Thoracic aorta (tissue), 2 donors: Measurements from ENCODE around the gene GDI1. TPM values are rescaled to one million over a fixed set of nuclear protein-coding genes. Genes with fewer than 3 reads are reported as not detected.

Experiments
- ATAC-seq: fragments of 150-250 bp; one replicate; pipeline ENCODE4 v1.8.0; 2017; ENCODE audit warnings: low read depth; ENCODE audit not compliant: insufficient number of reproducible peaks, low FRiP score
- DNase-seq: peaks from one replicate; pipeline ENCODE4 v3.0.0-alpha.2; 2020; ENCODE audit warnings: low spot score
- H3K27ac ChIP-seq, 2 donors: fragments of 200-600 bp; sonication (generic); 1 replicate in 1 of 2; 2 replicates in 1 of 2; pipeline ENCODE4 v1.5.1; 2016; ENCODE audit warnings: mild to moderate bottlenecking in 2 of 2, moderate library complexity in 2 of 2
- H3K27me3 ChIP-seq: fragments of 200-600 bp; sonication (generic); replicated peaks from 2 replicates; pipeline ENCODE4 v1.6.0; 2016; ENCODE audit warnings: mild to moderate bottlenecking; ENCODE audit not compliant: insufficient read depth
- H3K36me3 ChIP-seq: fragments of 200-600 bp; sonication (generic); one replicate; pipeline ENCODE4 v1.5.1; 2016
- H3K4me1 ChIP-seq, 2 donors: fragments of 200-600 bp; sonication (generic); 1 replicate in 1 of 2; 2 replicates in 1 of 2; pipeline versions ENCODE4 v1.5.1 to v1.6.0; 2016; ENCODE audit warnings: low read depth in 2 of 2, mild to moderate bottlenecking in 1 of 2; ENCODE audit not compliant: control insufficient read depth in 1 of 2
- H3K4me3 ChIP-seq: fragments of 200-600 bp; sonication (generic); 2 replicates; pipeline ENCODE4 v1.5.1; 2016; ENCODE audit warnings: mild to moderate bottlenecking
- H3K9me3 ChIP-seq: fragments of 200-600 bp; sonication (generic); 2 replicates; pipeline ENCODE4 v1.5.1; 2016
- CTCF ChIP-seq: fragments of 200-600 bp; sonication (generic); IDR thresholded peaks from one replicate; pipeline ENCODE4 v1.5.1; 2019; ENCODE audit warnings: antibody characterized with exemption
- total RNA-seq, 2 donors: library from RNA; depleted of rRNA; stranded (reverse); fragments of >200 nt; gene quantifications; one replicate each; pipeline versions ENCODE4 v1.1.0 to v1.2.3, GENCODE V29; 2016

GDI1 gene
- total RNA-seq, 2 donors from 2014 or later, result 99.4 to 151 TPM

- TF ChIP-seq CTCF, result no peak
- Histone ChIP-seq H3K27ac (peak overlapping the region; percentile 66 to 77), H3K4me1 (peaks cover 6 to 30% of the 10 kb centered on the region in 2 donors), H3K36me3 (peaks cover 3% of the 10 kb centered on the region), H3K4me3 (peak overlapping the region; percentile 70), H3K27me3 (no peaks in the 10 kb centered on the region), H3K9me3 (no peaks in the 10 kb centered on the region)
- ATAC-seq, result no peak
- no peak for DNase-seq
Observed at GRCh38 chrX:154443479-154443910, 6.5 kb downstream of the GDI1 start.

DNA sequence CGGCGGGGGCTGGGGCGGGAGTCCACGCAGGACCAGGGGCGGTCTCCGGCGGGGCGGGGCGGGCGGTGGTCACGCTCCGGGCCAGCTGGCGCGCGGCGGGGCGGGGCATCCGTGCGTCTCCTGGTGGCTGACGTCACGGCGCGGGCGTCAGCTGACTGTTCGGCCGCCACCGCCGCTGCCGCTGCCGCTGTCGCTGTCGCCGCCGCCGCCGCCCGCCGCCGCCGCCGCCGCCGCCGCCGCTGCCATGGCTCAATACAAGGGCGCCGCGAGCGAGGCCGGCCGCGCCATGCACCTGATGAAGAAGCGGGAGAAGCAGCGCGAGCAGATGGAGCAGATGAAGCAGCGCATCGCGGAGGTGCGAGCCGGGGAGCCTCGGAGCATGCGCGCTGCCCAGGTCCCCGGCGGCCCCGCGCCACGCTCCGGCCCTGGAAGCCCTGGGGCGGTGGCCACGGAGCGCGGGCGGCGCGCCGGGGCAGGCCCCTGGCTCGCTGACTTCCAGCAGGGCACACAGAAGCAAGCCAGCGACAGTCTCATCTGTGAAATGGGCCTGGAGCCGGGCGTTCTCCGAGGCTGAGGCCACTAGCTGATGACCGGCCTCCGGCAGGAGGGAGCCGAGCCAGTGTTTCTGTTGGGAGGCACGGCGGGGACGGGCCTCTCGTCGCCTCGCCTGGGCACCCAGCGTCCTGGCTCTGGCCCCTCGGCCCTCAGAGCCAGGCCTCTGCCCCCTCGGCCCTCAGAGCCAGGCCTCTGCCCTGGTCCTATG, 7.2 kb downstream of the GDI1 start, which contains the start of gene FAM50A:
Gene FAM50A (plus strand): TSS at position 150 of the 763 bp plus-strand sequence. CDS start 95 bp downstream, at position 245.
- DNase-seq (no peak), ATAC-seq (no peak)
- Histone ChIP-seq H3K4me3 (peak within 1 kb of the TSS; percentile 78), H3K4me1 (peaks cover 6 to 23% of the 10 kb centered on the region in 2 donors), H3K27ac (peak within 1 kb of the TSS; percentile 66 to 77), H3K9me3 (no peaks in the 10 kb centered on the region), H3K27me3 (no peaks in the 10 kb centered on the region), H3K36me3 (peaks cover 8% of the 10 kb centered on the region)
- no peak for TF ChIP-seq CTCF

GRCh38 chrX:154444755-154445246, 7.8 kb downstream of the GDI1 start:
- TF ChIP-seq CTCF, result no peak
- H3K9me3 ChIP-seq, result no peaks in the 10 kb centered on the region
- peak overlapping the region; percentile 38 to 71 for H3K27ac ChIP-seq
- H3K4me3 ChIP-seq, result peak overlapping the region; percentile 78
- ATAC-seq (no peak), DNase-seq (no peak)
- peaks cover 10% of the 10 kb centered on the region for H3K36me3 ChIP-seq
- H3K27me3 ChIP-seq, result no peaks in the 10 kb centered on the region
- peaks cover 6 to 22% of the 10 kb centered on the region in 2 donors for H3K4me1 ChIP-seq

DNA sequence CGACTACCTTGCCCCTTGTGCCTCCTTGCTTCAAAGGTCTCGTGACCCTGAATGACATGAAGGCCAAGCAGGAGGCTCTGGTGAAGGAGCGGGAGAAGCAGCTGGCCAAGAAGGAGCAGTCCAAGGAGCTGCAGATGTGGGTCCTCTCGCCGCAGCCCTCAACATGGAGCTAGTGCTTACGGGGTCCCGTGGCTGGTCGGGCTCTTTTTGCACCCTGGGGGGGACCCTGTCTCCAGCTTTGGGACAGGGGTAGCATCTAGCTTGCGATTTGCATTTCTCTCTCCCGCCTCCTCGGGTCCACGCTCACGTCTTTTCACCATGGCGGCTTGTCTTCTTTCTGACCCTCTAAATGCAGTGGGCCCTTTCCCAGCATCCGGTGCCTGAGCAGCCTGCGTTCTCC, 8.8 kb downstream of the GDI1 start:
- no peak overlapping the region for H3K27ac ChIP-seq
- H3K36me3 ChIP-seq, result peaks cover 18% of the 10 kb centered on the region
- no peaks in the 10 kb centered on the region for H3K27me3 ChIP-seq

More for the DNA sequence above, 8.8 kb downstream of the GDI1 start:
- Histone ChIP-seq H3K9me3 (no peaks in the 10 kb centered on the region), H3K4me3 (no peak overlapping the region), H3K4me1 (peaks cover 6 to 22% of the 10 kb centered on the region in 2 donors)
- TF ChIP-seq CTCF, result no peak
- ATAC-seq (no peak), DNase-seq (no peak)
